ENCODE measurements around the gene FLNB. TPM values are rescaled to one million over a fixed set of nuclear protein-coding genes. Genes with fewer than 3 reads are reported as not detected.
A peak's percentile ranks its signal among the peaks of the same experiment; 100 is the strongest.

The FLNB gene
- total RNA-seq, 1 experiment from 2014 or later, result 580 TPM

DNA sequence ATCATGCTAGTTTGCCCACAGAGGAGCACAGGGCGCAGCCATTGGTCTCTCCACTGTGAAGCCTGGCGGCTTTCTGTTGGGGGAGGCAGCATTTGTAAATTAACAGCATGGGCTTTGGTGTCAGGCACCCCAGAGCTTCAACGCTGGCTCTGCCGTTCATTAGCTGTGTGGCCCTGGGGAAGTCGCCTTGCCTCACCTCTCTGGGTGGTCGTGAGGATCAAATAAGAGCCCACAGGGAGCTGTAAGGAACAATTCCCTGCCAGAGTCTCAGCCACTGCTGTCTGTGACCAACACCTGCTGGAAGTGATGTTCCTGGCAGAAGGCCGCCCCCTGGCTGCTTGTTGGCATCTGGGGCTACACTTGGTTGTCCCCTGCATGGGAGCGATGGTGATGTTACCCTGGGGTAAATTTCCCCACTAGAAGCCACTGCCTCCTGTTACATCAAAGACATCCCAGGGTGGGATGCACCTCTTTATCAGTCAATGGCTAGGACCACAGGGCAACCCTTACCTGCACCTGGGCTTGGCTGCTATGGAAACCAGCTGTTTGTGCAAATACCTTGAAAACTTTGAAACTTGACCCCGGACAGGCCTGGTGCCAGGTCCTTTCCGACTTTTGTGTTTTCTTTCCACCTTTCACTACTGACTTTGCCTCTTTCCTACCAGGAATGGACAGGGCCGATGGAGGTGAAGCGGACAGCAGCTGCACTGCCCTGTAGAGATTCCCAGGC is 165.6 kb downstream of the FLNB start:
- Mint-ChIP-seq H3K36me3 (ENCODE audit: insufficient read depth, unreplicated experiment) (peaks cover 31% of the 10 kb centered on the region), H3K27me3 (ENCODE audit: insufficient read depth, unreplicated experiment) (no peaks in the 10 kb centered on the region), H3K27ac (ENCODE audit: low read depth, unreplicated experiment) (no peak overlapping the region), H3K4me3 (ENCODE audit: unreplicated experiment) (no peak overlapping the region), H3K4me1 (ENCODE audit: insufficient read depth, unreplicated experiment) (peaks cover 18% of the 10 kb centered on the region), H3K9me3 (ENCODE audit: unreplicated experiment) (no peaks in the 10 kb centered on the region)
- no TSS peak for BruUV-seq (replicated peaks)
- ChIA-PET CTCF (interaction anchor here (0.6 to 6.7 kb wide), 4 partner anchors 7 to 147 kb away, joined by 3 to 80 read pairs (median 4); no protein-coding TSS in a partner anchor), POLR2A (interaction anchor here (1.6 to 1.7 kb wide), 2 partner anchors 9 to 12 kb away, joined by 4 to 5 read pairs; no protein-coding TSS in a partner anchor)
- intact Hi-C loops (cut with micrococcal nuclease), result no loop called here
- peak; percentile 42 for DNase-seq (ENCODE audit: unreplicated experiment)
- TF ChIP-seq, protein P1, sequence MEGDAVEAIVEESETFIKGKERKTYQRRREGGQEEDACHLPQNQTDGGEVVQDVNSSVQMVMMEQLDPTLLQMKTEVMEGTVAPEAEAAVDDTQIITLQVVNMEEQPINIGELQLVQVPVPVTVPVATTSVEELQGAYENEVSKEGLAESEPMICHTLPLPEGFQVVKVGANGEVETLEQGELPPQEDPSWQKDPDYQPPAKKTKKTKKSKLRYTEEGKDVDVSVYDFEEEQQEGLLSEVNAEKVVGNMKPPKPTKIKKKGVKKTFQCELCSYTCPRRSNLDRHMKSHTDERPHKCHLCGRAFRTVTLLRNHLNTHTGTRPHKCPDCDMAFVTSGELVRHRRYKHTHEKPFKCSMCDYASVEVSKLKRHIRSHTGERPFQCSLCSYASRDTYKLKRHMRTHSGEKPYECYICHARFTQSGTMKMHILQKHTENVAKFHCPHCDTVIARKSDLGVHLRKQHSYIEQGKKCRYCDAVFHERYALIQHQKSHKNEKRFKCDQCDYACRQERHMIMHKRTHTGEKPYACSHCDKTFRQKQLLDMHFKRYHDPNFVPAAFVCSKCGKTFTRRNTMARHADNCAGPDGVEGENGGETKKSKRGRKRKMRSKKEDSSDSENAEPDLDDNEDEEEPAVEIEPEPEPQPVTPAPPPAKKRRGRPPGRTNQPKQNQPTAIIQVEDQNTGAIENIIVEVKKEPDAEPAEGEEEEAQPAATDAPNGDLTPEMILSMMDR (IDR thresholded peaks at IDR 0.05; ENCODE audit: unreplicated experiment), result no peak

DNA sequence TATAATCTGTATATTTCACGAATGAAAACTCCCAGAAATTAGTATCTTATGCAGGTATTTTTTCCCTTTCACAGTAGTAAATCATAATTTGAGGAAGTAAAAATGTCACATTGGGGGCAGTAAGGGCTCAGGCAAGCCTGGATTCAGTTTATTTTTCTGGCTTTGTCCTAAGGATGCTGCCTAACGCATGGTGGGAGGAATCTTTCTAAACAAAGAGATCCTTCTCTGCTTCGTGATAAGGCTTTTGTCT is 166.9 kb downstream of the FLNB start:
- ChIA-PET CTCF (interaction anchor here (1.1 to 6.7 kb wide), 3 partner anchors 8 to 132 kb away, joined by 4 to 80 read pairs (median 5); no protein-coding TSS in a partner anchor), POLR2A (interaction anchor here (1.0 to 1.6 kb wide), 3 partner anchors 9 to 131 kb away, joined by 4 to 8 read pairs (median 4); partner anchors contain the start of genes HTD2 and RPP14)
- H3K9me3 Mint-ChIP-seq (ENCODE audit: unreplicated experiment), result no peaks in the 10 kb centered on the region
- H3K36me3 Mint-ChIP-seq (ENCODE audit: insufficient read depth, unreplicated experiment), result peaks cover 27% of the 10 kb centered on the region
- H3K27me3 Mint-ChIP-seq (ENCODE audit: insufficient read depth, unreplicated experiment), result no peaks in the 10 kb centered on the region
- no TSS peak for BruUV-seq (replicated peaks)
- intact Hi-C loops (cut with micrococcal nuclease), result loop anchor here (5.0 kb wide), 1 partner anchor 168 kb away; the partner anchor contains the start of gene FLNB
- H3K27ac Mint-ChIP-seq (ENCODE audit: low read depth, unreplicated experiment), result peak overlapping the region; percentile 35
- peaks cover 18% of the 10 kb centered on the region for H3K4me1 Mint-ChIP-seq (ENCODE audit: insufficient read depth, unreplicated experiment)
- no peak for DNase-seq (ENCODE audit: unreplicated experiment)
- no peak overlapping the region for H3K4me3 Mint-ChIP-seq (ENCODE audit: unreplicated experiment)
- TF ChIP-seq, protein P1 (IDR thresholded peaks at IDR 0.05; ENCODE audit: unreplicated experiment), result no peak

DNA sequence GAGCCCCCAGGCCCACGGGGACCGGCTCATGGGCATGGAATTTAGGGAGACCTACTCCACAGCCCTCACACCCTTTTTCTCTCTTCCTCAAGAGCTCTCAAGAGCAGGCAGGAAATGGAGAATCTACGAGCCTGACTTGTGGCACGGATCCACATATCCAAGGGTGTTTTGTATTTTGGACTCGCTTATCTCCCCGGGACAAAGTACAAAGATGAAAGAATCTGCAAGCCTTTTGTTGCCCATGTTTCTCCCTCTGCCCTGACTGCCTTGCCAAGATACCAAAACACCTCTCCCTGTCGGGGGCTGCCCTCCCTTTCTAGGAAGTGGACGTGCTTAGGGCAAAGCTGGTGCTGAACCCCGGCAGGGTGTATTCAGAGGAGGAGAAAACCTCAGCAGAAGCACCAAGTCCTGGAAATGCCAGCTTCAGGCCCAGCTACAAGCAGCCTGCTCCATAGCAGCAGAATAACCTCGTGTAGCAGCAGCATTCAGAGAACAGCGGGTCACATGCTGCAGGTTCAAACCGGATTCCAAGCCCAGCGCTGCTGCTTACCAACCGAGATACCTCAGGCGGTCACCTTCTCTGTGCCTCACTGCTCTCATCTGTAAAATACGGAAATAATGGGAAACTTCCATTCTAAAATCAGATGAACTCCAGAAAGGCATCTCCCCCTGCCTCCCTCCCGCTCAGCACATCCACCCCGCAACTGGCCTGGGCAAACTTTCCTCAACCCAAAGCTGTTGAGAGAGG is 167.4 kb downstream of the FLNB start:
- Mint-ChIP-seq H3K27me3 (ENCODE audit: insufficient read depth, unreplicated experiment) (no peaks in the 10 kb centered on the region), H3K36me3 (ENCODE audit: insufficient read depth, unreplicated experiment) (peaks cover 27% of the 10 kb centered on the region), H3K4me1 (ENCODE audit: insufficient read depth, unreplicated experiment) (peaks cover 18% of the 10 kb centered on the region), H3K9me3 (ENCODE audit: unreplicated experiment) (no peaks in the 10 kb centered on the region), H3K4me3 (ENCODE audit: unreplicated experiment) (no peak overlapping the region), H3K27ac (ENCODE audit: low read depth, unreplicated experiment) (peak overlapping the region; percentile 35)
- DNase-seq (ENCODE audit: unreplicated experiment), result no peak
- BruUV-seq (replicated peaks), result no TSS peak
- intact Hi-C loops (cut with micrococcal nuclease), result loop anchor here (5.0 kb wide), 1 partner anchor 168 kb away; the partner anchor contains the start of gene FLNB
- TF ChIP-seq, protein P1 (IDR thresholded peaks at IDR 0.05; ENCODE audit: unreplicated experiment), result no peak
- POLR2A ChIA-PET, result interaction anchor here (1.0 to 1.6 kb wide), 3 partner anchors 10 to 131 kb away, joined by 4 to 8 read pairs (median 4); partner anchors contain the start of genes HTD2 and RPP14
- CTCF ChIA-PET, result interaction anchor here (0.6 to 6.7 kb wide), 5 partner anchors 9 to 311 kb away, joined by 3 to 80 read pairs (median 5); no protein-coding TSS in a partner anchor

DNA sequence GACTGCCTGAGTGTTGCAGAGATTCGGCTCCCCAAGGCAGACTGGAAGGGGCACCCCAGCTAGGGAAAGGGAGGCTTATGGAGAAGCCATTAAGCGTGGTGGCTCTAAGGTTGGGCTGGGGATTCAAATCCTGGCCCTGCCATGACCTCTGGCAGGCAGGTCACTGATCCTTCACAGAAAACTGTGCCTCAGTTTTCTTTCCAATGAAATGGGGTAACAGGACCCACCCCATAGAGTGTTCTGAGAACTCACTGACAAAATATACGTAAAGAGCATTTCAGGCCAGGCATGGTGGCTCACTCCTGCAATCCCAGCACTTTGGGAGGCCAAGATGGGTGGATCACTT is 167.9 kb downstream of the FLNB start:
- peaks cover 27% of the 10 kb centered on the region for H3K36me3 Mint-ChIP-seq (ENCODE audit: insufficient read depth, unreplicated experiment)
- BruUV-seq (replicated peaks), result no TSS peak
- no peak overlapping the region for H3K4me3 Mint-ChIP-seq (ENCODE audit: unreplicated experiment)
- POLR2A ChIA-PET, result interaction anchor here (1.4 kb wide), 1 partner anchor 11 kb away, joined by 8 read pairs; no protein-coding TSS in a partner anchor
- intact Hi-C loops (cut with micrococcal nuclease), result loop anchor here (5.0 kb wide), 1 partner anchor 169 kb away; the partner anchor contains the start of gene FLNB
- DNase-seq (ENCODE audit: unreplicated experiment), result no peak
- CTCF ChIA-PET, result interaction anchor here (0.6 to 6.7 kb wide), 4 partner anchors 9 to 312 kb away, joined by 3 to 80 read pairs (median 4); no protein-coding TSS in a partner anchor
- H3K27ac Mint-ChIP-seq (ENCODE audit: low read depth, unreplicated experiment), result no peak overlapping the region
- H3K9me3 Mint-ChIP-seq (ENCODE audit: unreplicated experiment), result no peaks in the 10 kb centered on the region
- TF ChIP-seq, protein P1 (IDR thresholded peaks at IDR 0.05; ENCODE audit: unreplicated experiment), result no peak
- H3K4me1 Mint-ChIP-seq (ENCODE audit: insufficient read depth, unreplicated experiment), result peaks cover 18% of the 10 kb centered on the region
- H3K27me3 Mint-ChIP-seq (ENCODE audit: insufficient read depth, unreplicated experiment), result no peaks in the 10 kb centered on the region
